H9 (cell line): Measurements from ENCODE around the gene SGF29. TPM values are rescaled to one million over a fixed set of nuclear protein-coding genes. Genes with fewer than 3 reads are reported as not detected.

Experiments used
- DNase-seq: peaks from one replicate; pipeline ENCODE4 v3.0.0-alpha.2; 2017
- H2AFZ ChIP-seq: one replicate; pipeline ENCODE4 v1.6.1; 2013; ENCODE audit warnings: mild to moderate bottlenecking, low read length, control low read depth, moderate library complexity
- H2AK5ac ChIP-seq: 2 replicates; pipeline ENCODE4 v1.6.1; 2013; ENCODE audit warnings: low read length, control low read depth, mixed read lengths; ENCODE audit not compliant: insufficient read length
- H2BK120ac ChIP-seq: one replicate; pipeline ENCODE4 v1.6.1; 2013; ENCODE audit warnings: low read depth, mild to moderate bottlenecking, low read length, control low read depth, inconsistent platforms; ENCODE audit not compliant: poor library complexity, severe bottlenecking
- H2BK12ac ChIP-seq: 2 replicates; pipeline ENCODE4 v1.6.1; 2013; ENCODE audit warnings: low read length, control low read depth, mixed read lengths, low read depth; ENCODE audit not compliant: insufficient read length
- H2BK15ac ChIP-seq: 2 replicates; pipeline ENCODE4 v1.6.1; 2013; ENCODE audit warnings: low read depth, low read length, control low read depth
- H2BK20ac ChIP-seq: one replicate; pipeline ENCODE4 v1.6.1; 2013; ENCODE audit warnings: low read depth, mild to moderate bottlenecking, low read length, control low read depth, inconsistent platforms; ENCODE audit not compliant: poor library complexity, severe bottlenecking
- H2BK5ac ChIP-seq: 2 replicates; pipeline ENCODE4 v1.6.1; 2013; ENCODE audit warnings: low read length, control low read depth, mixed read lengths; ENCODE audit not compliant: insufficient read length
- H3K14ac ChIP-seq: 2 replicates; pipeline ENCODE4 v1.6.1; 2013; ENCODE audit warnings: low read length, control low read depth; ENCODE audit not compliant: insufficient read depth
- H3K18ac ChIP-seq: 2 replicates; pipeline ENCODE4 v1.6.1; 2013; ENCODE audit warnings: low read depth, mild to moderate bottlenecking, mixed read lengths, low read length, control low read depth; ENCODE audit not compliant: insufficient read length
- H3K23ac ChIP-seq: 2 replicates; pipeline ENCODE4 v1.6.1; 2013; ENCODE audit warnings: low read length, control low read depth, mixed read lengths, low read depth; ENCODE audit not compliant: insufficient read length
- H3K23me2 ChIP-seq: 2 replicates; pipeline ENCODE4 v1.6.1; 2013; ENCODE audit warnings: low read depth, mild to moderate bottlenecking, mixed read lengths, low read length, control low read depth; ENCODE audit not compliant: insufficient read length, poor library complexity, severe bottlenecking
- H3K27ac ChIP-seq: 2 replicates; pipeline ENCODE4 v1.5.1; 2013; ENCODE audit warnings: low read length, control low read depth, mixed read lengths, low read depth; ENCODE audit not compliant: insufficient read length
- H3K27me3 ChIP-seq: 2 replicates; pipeline ENCODE4 v1.6.1; 2013; ENCODE audit warnings: low read length, control low read depth, inconsistent platforms; ENCODE audit not compliant: insufficient read depth
- H3K4ac ChIP-seq: 2 replicates; pipeline ENCODE4 v1.6.1; 2013; ENCODE audit warnings: low read depth, mild to moderate bottlenecking, control low read depth, inconsistent platforms, low read length, moderate library complexity
- H3K4me1 ChIP-seq: 2 replicates; pipeline ENCODE4 v1.6.1; 2013; ENCODE audit warnings: low read length, control low read depth, inconsistent platforms; ENCODE audit not compliant: insufficient read depth
- H3K4me2 ChIP-seq: 2 replicates; pipeline ENCODE4 v1.6.1; 2013; ENCODE audit warnings: low read length, control low read depth, mixed read lengths; ENCODE audit not compliant: insufficient read length, insufficient read depth
- H3K56ac ChIP-seq: 2 replicates; pipeline ENCODE4 v1.6.1; 2013; ENCODE audit warnings: low read depth, mild to moderate bottlenecking, mixed read lengths, low read length, control low read depth; ENCODE audit not compliant: insufficient read length
- H3K79me1 ChIP-seq: 2 replicates; pipeline ENCODE4 v1.6.1; 2013; ENCODE audit warnings: low read depth, mild to moderate bottlenecking, moderate library complexity, low read length, control low read depth, inconsistent platforms; ENCODE audit not compliant: insufficient read depth, poor library complexity, severe bottlenecking
- H3K79me2 ChIP-seq: 2 replicates; pipeline ENCODE4 v1.6.1; 2013; ENCODE audit warnings: low read length, control low read depth, inconsistent platforms; ENCODE audit not compliant: insufficient read depth
- H3K9ac ChIP-seq: 2 replicates; pipeline ENCODE4 v1.6.1; 2013; ENCODE audit warnings: low read length, control low read depth, mixed read lengths; ENCODE audit not compliant: insufficient read length; ENCODE audit errors: extremely low read depth
- H3K9me3 ChIP-seq: one replicate; pipeline ENCODE4 v1.6.1; 2013; ENCODE audit warnings: low read depth, low read length, inconsistent platforms; ENCODE audit not compliant: control insufficient read depth
- H3T11ph ChIP-seq: one replicate; pipeline ENCODE4 v1.6.1; 2013; ENCODE audit warnings: mild to moderate bottlenecking, low read length, control low read depth, inconsistent platforms
- H4K20me1 ChIP-seq: one replicate; pipeline ENCODE4 v1.6.1; 2013; ENCODE audit not compliant: control insufficient read depth, insufficient read length, insufficient read depth
- H4K5ac ChIP-seq: 2 replicates; pipeline ENCODE4 v1.6.1; 2013; ENCODE audit warnings: low read depth, mild to moderate bottlenecking, mixed read lengths, low read length, control low read depth; ENCODE audit not compliant: insufficient read length
- H4K8ac ChIP-seq: replicated peaks from 2 replicates; pipeline ENCODE4 v1.6.1; 2013; ENCODE audit warnings: low read length, control low read depth, mixed read lengths, low read depth; ENCODE audit not compliant: insufficient read length
- H4K91ac ChIP-seq: 2 replicates; pipeline ENCODE4 v1.6.1; 2013; ENCODE audit warnings: low read depth, mild to moderate bottlenecking, moderate library complexity, mixed read lengths, low read length, control low read depth; ENCODE audit not compliant: insufficient read length
- H3K27ac Mint-ChIP-seq, 3 experiments: 2 replicates in 2 of 3; 3 replicates in 1 of 3; pipeline ENCODE4 v1.8.0; 2020 to 2021; ENCODE audit warnings: mixed read lengths in 3 of 3, mild to moderate bottlenecking in 1 of 3, moderate library complexity in 1 of 3
- H3K27me3 Mint-ChIP-seq: 2 replicates; pipeline ENCODE4 v1.8.0; 2021; ENCODE audit warnings: low read depth, mild to moderate bottlenecking, moderate library complexity, mixed read lengths
- H3K36me3 Mint-ChIP-seq, 3 experiments: 2 replicates in 2 of 3; 3 replicates in 1 of 3; pipeline ENCODE4 v1.8.0; 2020 to 2021; ENCODE audit warnings: low read depth in 3 of 3, mixed read lengths in 3 of 3; ENCODE audit not compliant: insufficient read depth in 1 of 3
- H3K4me1 Mint-ChIP-seq, 2 experiments: 2 replicates each; pipeline ENCODE4 v1.8.0; 2020; ENCODE audit warnings: mixed read lengths in 2 of 2
- H3K4me3 Mint-ChIP-seq, 2 experiments: 2 replicates in 1 of 2; 3 replicates in 1 of 2; pipeline ENCODE4 v1.8.0; 2020 to 2021; ENCODE audit warnings: mild to moderate bottlenecking in 2 of 2, mixed read lengths in 2 of 2, moderate library complexity in 1 of 2
- H3K9me3 Mint-ChIP-seq, 2 experiments: 2 replicates in 1 of 2; 3 replicates in 1 of 2; pipeline ENCODE4 v1.8.0; 2020; ENCODE audit warnings: mild to moderate bottlenecking in 2 of 2, mixed read lengths in 2 of 2, moderate library complexity in 1 of 2
- CTCF ChIP-seq: fragments of 200-600 bp; sonication (generic); conservative IDR thresholded peaks from 3 replicates; pipeline ENCODE4 v1.8.0; 2021; ENCODE audit warnings: antibody characterized with exemption, mild to moderate bottlenecking
- whole genome bisulfite sequencing: extraction: QIAGEN DNeasy Blood & Tissue Kit; methylation state at CpG from one replicate; pipeline ENCODE4 v1.1.7; 2013; ENCODE audit warnings: missing lambda C conversion rate, low lambda C conversion rate, mixed read lengths; ENCODE audit not compliant: insufficient read length; ENCODE audit errors: extremely low coverage; 5-methylcytosine and 5-hydroxymethylcytosine counted together
- total RNA-seq: library from RNA; stranded (reverse); gene quantifications from 2 replicates; pipeline ENCODE4 v1.2.1, GENCODE V29; 2021

The SGF29 gene
- total RNA-seq, 1 experiment from 2014 or later: 24.8 TPM

GRCh38 chr16:28609631-28610594 is 56.2 kb downstream of the SGF29 start, which contains the start of gene SULT1A1:
Gene SULT1A1, minus strand, starts transcription at chr16:28610044. Its CDS starts 1,189 bp downstream, at chr16:28608855.
- no peaks in the 10 kb centered on the region for H3K27me3 Mint-ChIP-seq
- Histone ChIP-seq H3K4me2 (no peak within 1 kb of the TSS), H2BK5ac (no peak within 1 kb of the TSS), H3K18ac (peak within 1 kb of the TSS; percentile 5), H2AFZ (no peak within 1 kb of the TSS), H3K4ac (no peak within 1 kb of the TSS), H3K79me2 (no peaks in the 10 kb centered on the region), H3K9me3 (no peaks in the 10 kb centered on the region), H4K91ac (no peak within 1 kb of the TSS), H4K20me1 (no peaks in the 10 kb centered on the region), H2BK120ac (no peak within 1 kb of the TSS), H3K14ac (no peak within 1 kb of the TSS), H2BK15ac (no peak within 1 kb of the TSS), H3K27me3 (no peaks in the 10 kb centered on the region), H3K4me1 (no peaks in the 10 kb centered on the region), H3T11ph (no peak within 1 kb of the TSS), H4K5ac (no peak within 1 kb of the TSS), H3K9ac (no peak within 1 kb of the TSS), H2AK5ac (no peak within 1 kb of the TSS), H4K8ac (no peak within 1 kb of the TSS), H3K79me1 (no peaks in the 10 kb centered on the region), H2BK20ac (no peak within 1 kb of the TSS), H3K27ac (no peak within 1 kb of the TSS), H3K23ac (no peak within 1 kb of the TSS), H3K56ac (no peak within 1 kb of the TSS), H2BK12ac (no peak within 1 kb of the TSS), H3K23me2 (no peaks in the 10 kb centered on the region)
- H3K4me3 Mint-ChIP-seq: no peak within 1 kb of the TSS; a peak in 1 of 5 replicates
- H3K4me1 Mint-ChIP-seq: peaks cover 17 to 22% of the 10 kb centered on the region in 2 experiments
- no peaks in the 10 kb centered on the region for H3K36me3 Mint-ChIP-seq
- peak; percentile 42 for DNase-seq
- WGBS: no CpG with 5 or more reads among the region's 11 CpGs
- no peaks in the 10 kb centered on the region for H3K9me3 Mint-ChIP-seq
- no peak for TF ChIP-seq CTCF
- H3K27ac Mint-ChIP-seq: peak within 1 kb of the TSS; percentile 53 to 91 (median 82); a peak in 2 of 7 replicates
